HG03060 (cell line): ENCODE measurements around the gene SLC5A1.

Experiments used
- ATAC-seq: cut with Tn5 transposase; IDR thresholded peaks from one replicate; pipeline ENCODE4 v1.9.1; 2021; ENCODE audit warnings: low read depth, moderate number of reproducible peaks; ENCODE audit not compliant: unreplicated experiment

SLC5A1 gene

DNA sequence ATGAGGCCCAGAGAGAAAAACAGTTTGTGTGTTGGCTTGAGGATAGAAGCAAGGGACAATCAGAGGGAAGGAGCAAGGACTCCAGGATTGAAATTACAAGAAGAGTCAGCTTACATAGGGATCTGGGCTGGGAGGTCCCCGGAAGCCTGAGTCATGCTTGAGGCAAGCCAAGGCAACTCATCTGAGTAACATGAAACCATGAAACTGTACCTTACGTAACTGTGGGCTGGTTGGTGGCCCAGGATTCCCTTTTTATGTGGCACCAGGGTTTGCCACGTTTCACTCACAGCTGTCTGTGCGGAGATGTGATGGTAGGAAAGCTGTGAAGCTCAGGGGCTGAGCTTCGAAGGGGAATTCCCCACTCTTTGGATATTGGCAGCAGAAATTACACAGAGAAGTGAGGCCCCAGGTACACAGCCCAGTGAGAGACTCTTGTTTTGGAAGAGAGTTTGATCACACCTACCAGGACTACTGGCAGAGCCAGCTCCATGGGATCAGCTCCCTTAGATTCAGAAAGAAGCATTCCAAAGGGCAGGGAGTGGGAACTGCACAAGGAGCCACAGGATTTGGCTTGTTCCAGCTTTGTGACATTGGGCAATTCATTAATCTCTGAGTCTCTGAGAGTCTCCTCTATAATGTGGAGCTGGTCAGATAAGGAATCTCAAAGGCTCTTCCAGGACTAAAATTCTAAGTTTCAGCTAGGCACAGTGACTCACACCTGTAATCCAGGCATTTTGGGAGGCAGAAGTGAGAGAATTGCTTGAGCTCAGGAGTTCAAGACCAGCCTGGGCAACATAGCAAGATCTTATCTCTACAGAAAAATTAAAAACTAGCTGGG lies 7.8 kb downstream of the SLC5A1 start:
- no peak for ATAC-seq

DNA sequence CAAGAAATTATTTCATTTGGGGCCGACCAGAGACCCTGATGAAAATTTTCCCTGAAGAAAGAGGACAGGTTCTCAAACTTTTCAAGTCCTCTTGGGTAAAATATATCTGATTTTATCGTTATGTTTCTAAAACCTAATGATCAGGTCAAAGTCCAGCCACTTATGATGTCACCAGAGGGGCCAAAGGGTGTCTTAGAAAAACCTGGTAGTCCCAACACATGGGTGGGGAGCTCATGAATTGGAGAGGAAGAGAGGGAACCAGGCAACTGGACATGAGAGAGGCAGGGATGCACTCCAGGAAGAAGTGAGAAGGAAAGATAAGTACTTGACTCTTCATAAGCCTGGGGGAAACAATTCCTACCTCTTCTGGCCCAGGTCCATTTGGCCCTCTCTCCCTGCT lies 9.2 kb downstream of the SLC5A1 start:
- no peak for ATAC-seq

DNA sequence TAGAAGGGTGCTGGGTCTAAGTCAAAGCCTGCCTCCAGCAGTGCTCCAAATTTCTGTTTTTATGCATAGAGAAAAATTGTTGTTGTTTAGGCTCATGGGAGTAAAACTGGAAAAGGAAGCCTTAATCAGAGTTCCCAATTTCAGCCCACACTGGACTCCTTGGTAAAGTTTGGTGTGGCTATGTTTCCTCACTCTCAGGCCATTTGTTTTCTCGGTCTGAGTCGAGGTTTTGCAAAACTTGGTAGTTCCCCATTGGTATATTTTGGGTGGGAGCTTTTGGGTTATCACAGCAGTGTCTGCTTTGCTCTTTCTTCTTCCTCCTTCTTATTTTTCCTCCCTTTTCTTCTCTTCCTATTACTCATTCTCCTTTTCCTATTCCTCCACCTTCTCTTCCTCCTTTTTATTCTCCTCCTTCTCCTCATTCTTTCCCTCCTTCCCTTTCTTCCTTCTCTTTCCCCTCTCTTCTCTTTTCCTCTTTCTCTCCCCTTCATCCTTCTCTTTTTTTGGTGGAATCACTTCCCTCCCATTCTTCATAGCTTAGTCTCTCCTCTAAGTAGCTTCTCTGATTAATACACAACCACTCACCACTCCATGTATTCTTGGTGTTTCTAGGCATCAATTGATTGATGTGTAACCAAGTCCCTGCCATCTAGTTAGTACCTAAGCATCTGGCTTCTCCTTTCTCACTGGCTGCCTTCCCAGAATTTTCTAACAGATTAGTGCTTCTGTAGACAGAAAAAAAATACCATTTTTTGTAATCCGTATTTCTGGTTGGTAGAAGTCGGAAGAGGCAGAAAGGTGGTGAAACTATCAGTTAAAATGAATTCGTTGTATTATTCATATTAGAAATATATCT lies 10.1 kb downstream of the SLC5A1 start:
- ATAC-seq = no peak

DNA sequence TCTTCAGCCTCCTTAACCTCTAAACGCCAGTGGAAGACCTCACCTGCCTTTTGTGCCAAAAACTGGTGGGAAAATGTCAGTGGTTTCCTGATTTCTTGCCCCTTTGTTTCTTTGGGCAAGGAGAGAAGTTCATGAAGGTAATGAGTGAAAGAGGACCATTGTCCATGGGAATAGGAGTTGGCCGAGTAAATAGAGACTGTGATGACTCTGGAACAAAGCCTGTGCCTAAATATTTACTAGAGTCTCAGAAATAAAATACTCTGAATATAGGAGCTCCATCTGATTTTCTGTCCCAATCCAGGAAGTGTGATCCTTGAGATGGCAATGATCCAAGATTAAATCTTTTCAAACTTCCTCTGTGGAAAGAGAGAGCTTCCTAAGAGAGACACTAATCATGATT lies 12.0 kb downstream of the SLC5A1 start:
- ATAC-seq = no peak

DNA sequence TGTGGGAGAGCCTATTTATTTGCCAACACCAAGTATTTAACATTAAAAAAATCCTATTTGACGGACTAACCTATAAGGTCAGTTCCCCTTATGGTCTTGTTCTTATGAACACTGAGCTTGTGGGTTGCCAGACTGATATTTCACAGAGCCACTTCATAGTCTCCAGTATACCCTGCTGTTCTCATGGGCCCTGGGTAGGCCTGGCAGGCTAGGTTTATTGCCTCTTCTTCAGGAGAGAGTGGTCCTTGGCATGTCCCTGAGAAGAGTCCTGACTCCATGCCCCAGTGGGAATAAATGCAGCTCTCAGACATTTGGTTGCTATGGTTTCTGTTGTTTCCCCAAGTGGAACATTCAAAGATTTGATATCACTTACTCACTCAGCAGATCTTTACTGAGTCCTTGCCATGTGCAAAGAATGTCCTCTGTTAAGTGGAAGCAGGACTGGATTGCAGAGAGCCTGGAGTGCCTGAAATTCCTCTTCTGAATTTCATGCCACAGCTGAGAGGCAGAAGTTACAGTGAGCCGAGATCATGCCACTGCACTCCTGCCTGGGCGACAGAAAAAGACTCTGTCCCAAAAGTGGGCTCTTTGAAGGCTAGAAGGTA lies 15.7 kb downstream of the SLC5A1 start:
- no peak for ATAC-seq

DNA sequence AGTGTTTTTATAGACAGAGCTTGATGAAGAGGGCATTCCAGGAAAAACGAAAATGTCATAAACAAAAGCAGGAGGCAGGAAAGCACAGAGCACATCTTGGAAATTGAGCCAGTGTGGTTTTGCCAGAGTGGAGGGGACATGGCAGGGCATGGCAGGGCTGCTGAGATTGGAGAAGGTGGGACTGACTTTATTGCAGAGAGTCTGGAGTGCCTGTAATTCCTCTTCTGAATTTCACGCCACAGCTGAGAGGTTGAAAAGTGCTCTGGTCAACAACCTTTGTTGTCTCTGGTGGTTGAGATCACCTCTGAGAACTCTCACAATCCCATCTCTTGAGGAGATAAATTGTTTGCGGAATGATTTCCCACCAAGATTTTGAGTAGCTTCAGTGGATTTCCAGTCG lies 16.4 kb downstream of the SLC5A1 start:
- ATAC-seq = no peak

DNA sequence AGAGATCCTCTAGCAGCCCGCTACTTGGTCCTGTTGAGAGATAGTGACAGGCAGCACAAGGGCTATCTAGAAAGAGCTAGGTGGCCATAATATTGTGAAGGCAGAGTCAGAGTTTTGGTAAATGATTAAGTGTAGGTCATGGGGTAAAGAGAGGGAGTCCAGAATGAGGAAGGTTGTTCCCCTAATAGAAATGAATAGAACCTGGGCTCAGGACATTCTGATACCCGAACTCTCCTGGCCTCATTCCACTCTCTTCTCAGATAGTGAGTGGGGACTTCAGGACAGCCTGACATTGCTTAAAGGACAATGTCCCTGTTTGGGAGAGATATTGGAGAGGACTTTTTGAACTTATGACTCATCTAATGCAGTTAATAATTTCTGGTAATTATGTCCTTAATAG lies 20.6 kb downstream of the SLC5A1 start:
- ATAC-seq = no peak

DNA sequence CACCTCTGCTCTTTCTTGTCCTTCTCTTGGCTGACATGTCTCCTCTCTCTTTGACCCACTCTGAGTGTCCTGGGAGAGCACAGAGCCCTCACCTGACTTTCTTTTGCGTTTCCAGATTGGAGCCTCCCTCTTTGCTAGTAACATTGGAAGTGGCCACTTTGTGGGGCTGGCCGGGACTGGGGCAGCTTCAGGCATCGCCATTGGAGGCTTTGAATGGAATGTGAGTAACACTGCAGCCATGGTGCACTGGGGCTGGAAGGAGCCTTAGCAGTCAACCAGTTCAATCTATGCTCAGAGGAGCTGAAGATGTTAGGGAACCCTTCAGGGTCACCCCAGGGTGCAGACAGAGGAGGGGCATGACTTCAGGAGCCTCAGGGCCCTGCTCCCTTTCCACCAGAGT lies 23.8 kb downstream of the SLC5A1 start:
- ATAC-seq = no peak

DNA sequence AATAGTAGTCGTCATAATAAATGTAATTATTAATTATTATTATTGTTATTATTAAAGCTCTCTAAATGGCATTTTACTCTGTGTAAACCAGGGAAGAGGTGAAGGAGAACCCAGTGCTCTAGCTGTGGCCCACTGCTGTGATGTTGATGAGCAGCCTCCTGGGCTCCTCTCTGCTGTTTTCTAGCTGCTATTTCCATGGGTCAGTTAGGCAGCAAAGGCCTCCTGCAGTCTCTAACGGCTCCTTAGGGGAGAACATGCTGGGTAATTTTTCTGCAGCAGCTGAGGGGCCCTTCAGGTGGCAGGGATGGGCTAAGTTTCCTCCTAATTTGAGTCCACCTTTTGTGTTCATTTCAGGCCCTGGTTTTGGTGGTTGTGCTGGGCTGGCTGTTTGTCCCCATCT lies 24.6 kb downstream of the SLC5A1 start:
- no peak for ATAC-seq

DNA sequence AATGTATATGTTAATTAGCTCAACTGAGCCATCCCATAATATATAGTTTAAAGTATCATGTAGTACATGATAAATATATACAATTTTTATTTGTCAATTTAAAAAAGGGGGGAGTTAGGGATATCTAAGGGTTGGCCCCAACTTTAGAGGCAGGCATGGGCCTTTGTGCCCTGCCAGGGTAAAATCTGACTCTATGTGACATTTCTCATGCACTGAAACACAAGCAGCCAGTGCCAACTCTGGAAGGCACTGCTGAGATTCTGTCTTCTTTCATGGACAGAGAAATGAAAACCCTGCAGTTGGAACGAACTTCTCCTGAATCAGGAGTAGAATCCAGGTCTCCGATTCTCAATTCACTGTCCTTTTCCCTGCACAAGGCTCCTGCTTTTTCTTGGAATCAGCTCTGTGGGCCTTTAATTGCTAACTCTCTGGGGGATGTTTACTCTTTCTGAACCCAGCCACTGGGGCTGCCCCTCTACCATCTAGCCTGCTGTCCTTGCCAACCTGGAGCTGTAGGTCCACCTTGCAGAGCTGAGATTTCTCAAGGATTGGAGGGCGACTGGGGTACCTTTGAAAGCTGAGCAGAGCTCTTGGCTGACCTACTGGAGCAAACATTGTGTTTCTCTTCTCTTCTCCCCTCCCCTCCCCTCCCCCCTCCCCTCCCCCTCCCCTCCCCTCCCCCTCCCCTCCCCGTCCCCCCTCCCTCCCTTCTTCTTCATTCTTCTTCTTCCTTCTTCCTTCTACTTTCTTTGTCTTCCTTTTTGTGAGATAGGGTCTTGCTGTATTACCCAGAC lies 26.7 kb downstream of the SLC5A1 start:
- ATAC-seq = no peak

DNA sequence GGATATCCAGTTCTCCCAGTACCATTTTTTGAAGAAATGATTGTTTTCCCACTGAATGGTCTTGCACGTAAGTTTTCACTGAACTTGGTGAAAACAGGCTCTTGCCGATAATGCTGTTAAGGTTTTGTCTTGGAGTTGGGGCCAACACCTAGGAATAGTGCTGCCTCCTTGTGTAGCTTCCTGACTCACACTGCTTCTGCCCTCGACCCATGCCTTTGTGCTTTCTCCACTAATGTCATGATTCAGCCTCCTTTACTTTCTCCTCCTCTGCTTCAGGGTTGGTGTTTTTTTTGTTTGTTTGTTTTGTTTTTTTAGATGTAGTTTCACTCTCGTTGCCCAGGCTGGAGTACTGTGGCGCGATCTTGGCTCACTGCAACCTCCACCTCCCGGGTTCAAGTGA lies 30.2 kb downstream of the SLC5A1 start:
- no peak for ATAC-seq

DNA sequence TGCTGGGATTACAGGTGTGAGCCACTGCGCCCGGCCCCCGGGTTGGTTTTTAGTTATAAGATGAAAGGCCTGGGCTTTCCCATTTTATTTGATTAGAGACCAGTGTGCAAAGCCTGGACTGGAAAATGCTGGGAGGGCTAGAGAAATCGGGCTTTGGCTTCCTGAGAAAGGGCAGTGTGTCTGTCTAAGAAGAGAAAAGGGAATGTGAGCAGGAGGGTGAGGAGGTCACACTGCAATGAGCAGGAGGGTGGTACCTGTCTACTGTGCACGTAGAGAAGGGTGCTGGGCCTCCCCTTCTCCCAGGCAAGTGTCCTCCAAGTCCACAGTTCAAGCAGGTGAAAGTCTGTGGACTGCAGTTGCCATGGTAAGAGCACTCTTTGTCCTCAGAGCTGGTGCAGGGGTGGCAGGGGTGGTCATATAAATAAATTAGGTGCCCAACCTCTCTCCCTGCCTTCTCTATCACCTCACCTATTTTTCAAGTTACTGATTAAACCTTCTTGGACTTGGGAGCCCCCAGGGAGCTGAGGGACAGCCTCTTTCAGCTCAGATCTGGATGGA lies 30.8 kb downstream of the SLC5A1 start:
- ATAC-seq = no peak

DNA sequence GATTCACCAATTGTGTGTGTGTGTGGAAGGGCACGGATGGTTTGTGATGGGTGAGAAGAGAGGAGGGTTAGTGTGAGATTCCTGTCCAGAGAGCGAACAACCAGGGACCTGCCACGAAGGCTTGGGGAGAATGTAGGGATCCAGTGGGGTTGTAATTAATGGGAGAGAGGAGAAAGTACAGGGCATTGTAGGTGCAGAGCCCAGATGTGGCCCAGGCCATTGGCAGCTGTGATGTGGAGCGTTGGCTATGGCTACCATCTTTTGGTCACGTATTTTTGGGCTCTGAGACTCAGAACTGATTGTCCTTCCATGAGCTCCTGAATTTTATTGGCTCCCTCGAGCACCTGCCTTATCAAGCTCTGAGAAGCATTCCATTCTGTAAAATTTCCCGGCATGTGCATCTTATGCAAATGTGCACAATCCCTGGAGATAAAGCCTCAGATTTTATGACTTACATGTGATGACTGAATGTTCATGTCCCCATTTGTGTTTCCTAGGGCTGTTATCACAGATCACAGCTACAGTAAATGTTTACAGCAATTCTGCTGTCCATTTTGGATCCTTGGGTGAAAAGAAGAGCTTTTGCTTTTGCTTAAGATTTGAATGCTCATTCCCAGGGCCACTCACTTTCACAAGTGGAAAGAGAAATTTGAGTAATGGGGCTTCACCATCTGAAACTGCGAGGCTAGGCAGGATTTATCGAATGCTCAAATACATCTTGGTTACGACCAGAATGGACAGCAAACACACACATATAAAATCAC lies 33.1 kb downstream of the SLC5A1 start:
- no peak for ATAC-seq

DNA sequence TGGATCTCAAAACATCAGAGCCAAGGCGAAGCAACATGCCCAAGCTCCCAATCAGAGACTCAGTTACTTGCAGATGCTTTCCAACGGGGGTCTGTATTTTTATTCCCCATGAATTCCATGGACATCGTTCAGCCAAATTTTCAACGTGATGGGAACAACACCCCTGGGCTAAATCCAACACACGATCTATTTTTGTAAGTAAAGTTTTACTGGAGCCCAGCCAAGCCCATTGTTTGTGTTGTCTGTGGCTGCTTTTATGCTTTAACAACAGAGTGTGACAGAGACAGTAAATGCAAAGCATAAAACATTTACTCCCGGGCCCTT lies 33.7 kb downstream of the SLC5A1 start:
- no peak for ATAC-seq

DNA sequence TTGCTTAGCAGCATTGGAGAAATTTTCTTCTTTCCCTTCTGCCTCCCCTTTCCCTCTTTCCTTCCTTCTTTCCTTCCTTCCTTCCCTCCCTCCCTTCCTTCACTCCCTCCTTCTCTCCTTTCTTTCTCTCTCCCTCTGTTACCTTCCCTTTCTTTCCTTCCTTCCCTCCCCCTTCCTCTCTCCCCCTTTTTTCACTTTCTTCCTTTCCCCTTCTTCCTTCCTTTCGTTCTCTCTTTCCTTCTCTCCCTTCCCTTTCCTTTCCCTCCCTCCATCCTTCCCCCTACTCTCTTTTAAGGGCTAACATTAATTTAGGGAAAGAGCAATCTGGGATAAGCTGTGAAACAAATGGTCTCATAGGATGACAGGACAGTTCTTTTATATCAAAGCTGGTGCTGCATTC lies 34.1 kb downstream of the SLC5A1 start:
- no peak for ATAC-seq

DNA sequence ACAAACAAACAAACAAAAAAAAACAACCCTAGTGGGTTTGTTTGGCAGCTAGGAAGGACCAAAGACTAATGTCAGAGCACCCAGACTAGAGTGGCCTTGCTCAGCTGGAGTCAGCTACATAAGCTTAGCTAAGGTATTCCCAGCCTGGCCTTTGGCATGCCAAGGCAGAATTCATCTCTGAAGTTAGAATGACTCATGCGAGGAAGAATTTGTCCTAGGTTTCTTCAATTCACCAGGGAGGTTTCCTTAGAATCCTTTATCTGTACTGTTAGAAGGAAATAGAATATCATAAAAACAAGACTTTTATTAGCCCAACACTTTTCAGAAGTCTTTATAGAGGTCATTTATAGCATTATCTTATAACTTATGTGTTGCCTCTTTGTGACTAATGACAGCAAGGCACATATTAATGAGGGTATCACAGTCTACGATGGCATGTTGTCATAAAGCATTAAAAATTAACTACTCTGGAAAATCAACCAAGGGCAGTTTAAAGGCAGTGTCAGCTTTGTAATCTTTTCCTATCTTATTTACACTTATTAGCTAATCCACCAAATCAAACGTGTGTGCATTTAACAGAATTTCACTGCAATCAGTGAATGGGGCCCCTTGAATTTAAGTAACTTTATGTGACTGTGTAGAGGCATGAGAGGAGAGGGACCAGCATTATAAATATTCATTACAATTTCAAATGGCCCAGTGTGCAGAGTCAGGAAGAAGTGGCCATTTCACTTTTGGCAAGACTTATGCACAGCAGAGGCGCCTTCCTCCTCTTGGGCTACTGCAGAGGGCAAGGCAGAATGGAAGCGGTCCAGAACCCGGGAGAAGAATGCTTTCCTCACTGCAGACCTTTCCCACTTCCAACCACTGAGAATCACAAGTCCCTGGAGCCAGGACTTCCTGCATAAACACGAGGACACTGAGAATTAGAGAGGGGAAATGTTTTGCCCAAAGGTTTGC lies 36.3 kb downstream of the SLC5A1 start:
- ATAC-seq = no peak

DNA sequence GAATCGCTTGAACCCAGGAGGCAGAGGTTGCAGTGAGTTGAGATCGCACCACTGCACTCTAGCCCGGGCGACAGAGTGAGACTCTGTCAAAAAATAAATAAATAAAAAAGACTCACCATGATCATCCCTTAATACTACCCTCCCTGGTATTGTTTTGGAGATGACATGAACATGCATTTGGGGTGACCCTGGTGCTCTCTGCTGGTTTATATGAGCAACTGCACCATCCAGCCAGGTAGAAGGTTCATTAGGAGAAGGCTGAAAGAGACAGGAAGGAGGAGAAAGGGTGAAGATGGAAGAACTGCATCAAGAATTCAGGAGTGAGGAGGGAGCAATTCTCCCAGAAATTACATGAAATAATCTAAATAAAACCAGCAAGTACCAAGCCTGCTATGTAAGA lies 37.8 kb downstream of the SLC5A1 start:
- ATAC-seq = no peak

DNA sequence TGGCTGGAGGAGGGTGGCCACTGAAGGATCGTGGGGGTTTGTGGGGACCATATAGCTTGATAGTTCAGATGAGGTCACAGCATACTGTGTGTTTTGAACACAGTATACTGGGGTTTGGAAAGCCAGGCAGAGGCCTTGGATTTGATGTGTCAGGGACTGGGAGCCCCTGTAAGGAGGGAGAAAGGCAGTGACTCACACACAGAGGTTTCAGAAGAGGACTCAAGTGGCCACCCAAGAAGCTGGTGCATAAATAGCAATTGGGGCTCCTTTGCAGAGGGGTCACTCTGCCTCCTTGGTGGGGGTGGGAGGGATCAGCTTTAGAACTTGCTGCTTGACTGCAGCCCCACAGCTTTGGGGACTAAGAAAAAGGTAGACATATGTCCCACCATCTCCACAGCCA lies 39.3 kb downstream of the SLC5A1 start:
- no peak for ATAC-seq

DNA sequence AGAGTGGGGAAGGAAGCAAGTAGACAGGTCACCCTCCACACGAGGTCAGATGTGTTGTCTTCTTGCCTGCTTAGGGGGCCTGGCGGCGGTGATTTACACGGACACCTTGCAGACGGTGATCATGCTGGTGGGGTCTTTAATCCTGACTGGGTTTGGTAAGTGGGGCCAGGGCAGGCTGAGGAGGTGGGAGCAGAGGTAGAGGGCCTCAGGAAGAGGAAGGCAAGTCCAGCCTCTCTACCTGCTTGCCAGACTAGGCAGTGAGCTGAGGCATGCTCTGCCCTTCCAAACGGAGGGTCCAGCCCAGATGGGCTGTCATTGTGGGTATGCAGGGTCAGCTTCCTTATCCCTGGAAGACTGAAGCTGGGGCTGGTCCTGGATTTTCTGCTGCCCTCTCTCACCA lies 39.9 kb downstream of the SLC5A1 start:
- no peak for ATAC-seq
